ENCODE data around the gene SLC46A1.

Gene SLC46A1

DNA sequence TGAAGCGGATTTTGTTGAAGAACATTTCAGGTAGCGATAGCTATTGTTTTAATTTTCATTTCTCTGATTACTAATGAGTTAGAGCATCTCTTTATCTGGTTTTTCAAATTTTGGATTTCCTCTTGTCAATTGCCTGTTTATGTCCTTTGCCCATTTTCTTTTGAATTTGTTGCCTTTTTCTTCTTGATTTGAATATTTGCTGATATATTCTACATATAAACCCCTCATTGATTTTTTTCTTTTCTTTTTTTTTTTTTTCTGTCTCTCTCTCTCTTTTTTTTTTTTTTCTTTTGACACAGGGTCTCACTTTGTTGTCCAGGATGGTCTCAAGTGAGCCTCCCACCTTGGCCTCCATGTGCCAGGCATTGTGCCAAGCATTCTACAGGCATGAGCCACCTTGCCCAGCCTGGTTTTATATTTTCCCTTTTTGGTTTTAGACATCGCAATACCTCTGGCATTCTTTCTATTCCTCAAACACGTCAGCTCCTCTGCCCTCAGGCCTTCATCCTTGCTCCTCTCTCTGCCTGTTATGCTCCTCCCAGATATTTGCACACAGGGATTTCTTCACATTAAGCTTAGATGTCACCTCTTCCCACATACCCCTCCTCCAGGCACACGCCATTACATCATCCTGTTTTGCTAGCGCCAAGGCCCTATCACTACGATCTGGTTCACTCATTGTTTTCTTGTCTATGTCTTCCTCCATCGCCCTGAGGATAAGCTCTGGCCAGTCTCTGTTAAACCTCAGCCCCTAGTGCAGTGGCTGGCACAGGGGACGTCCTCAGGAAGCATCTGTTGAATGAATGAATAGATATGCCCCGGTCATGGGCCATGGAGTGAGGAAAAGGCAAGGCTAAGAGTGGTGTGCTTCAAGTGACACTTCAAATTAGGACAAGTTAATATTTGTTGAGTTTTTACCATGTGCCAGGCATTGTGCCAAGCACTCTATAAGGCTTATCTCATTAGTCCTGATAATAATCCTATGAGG, 25.9 kb downstream of the SLC46A1 start:
- DNase-seq = no peak

DNA sequence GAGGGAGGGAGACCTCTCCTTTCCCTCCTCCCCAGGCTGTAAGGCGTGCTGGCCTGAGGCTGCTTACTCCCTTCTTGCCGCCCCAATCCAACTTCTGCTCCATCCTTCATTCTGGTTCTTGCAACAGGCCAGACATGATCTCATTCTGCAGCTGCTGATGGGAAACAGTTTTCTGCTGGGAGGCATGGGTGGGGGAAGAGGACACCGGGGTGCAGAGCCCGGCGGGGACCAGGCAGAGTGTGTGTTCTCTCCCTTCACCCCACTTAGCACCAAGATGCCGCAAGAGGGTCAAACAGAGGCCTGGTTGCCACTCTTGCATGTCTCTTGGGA, 33.1 kb downstream of the SLC46A1 start:
- no peak for DNase-seq

DNA sequence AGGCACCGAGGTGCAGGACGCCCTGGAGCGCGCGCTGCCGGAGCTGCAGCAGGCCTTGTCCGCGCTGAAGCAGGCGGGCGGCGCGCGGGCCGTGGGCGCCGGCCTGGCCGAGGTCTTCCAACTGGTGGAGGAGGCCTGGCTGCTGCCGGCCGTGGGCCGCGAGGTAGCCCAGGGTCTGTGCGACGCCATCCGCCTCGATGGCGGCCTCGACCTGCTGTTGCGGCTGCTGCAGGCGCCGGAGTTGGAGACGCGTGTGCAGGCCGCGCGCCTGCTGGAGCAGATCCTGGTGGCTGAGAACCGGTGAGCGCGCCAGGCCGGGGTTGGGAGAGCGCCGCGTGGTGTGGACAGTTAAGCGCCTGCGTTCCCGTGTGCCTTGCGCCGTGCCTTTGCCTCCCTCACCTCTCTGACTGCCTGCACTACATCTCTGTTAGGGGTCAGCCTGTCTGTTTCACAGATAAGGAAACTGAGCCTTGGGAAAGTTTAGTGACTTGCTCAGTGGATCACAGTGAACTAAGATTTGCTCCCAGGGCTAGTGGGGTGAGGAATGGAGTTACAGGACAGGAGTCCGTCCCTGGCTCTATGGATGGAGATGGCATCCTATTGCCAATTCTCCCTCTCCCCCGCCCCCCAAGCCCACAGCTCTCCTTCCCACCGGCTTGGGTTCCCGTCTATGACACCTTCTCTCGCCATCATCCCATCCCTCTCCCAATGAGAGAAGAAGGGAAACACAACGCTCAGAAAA, 33.6 kb downstream of the SLC46A1 start:
- DNase-seq = no peak

DNA sequence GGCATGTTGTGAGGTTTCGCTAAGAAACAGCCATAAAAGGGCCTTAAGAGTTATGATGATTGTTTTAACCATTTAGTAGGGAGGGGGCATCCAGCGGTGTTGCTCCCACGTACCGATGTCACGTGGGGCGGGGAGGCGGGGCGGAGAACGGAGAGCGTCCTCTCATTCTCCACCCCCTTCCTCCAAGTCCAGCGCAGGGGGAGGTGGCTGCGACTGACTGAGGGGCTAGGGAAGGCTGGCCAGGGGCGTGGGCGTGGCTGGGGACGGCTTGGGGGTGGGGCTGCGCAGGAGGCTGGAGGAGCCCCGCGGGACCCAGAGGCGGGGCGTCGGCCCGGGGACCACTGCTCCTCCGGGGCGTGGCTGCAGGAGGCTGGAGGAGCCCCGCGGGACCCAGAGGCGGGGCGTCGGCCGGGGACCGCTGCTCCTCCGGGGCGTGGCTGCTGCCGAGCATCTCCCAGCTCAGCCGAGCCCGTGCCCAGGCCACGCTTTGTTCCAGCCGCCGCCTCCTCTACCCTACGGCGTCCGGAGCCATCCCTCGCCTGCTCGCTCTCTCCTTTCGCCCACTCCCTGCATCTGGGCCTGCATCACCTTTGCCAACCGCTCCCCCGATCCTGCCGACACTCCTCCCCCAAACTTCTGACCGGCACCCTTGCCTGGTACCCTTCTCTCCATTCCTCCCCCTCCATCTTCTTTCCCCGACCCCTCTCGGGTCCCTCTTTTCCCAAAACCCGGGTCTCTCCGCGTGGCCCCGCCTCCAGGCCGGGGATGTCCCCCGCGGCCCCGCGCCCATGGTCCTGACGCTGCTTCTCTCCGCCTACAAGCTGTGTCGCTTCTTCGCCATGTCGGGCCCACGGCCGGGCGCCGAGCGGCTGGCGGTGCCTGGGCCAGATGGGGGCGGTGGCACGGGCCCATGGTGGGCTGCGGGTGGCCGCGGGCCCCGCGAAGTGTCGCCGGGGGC, 34.5 kb downstream of the SLC46A1 start, which contains the start of gene SARM1:
SARM1 (plus strand) TSS at position 450 of the 958 bp plus-strand sequence; CDS start at position 789, 339 bp downstream.
- DNase-seq = peak; percentile 48 to 89

DNA sequence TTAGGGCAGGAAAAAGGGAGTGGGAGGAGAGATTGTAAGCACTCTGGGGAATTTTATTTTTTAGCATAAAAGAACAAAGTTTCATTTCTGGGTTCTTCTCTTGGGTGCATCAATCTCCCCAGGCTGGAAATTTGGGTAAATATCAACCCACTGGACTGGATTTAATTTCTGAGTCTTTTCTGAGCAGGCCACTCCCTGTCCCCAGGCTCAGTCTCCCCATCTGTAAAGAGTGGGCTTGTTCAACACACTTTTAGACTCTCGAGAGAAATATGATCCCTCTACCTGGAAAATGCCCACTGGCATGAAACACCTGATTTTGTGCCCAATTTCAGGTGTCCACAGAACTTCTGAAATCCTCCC, 35.3 kb downstream of the SLC46A1 start:
- no peak for DNase-seq

DNA sequence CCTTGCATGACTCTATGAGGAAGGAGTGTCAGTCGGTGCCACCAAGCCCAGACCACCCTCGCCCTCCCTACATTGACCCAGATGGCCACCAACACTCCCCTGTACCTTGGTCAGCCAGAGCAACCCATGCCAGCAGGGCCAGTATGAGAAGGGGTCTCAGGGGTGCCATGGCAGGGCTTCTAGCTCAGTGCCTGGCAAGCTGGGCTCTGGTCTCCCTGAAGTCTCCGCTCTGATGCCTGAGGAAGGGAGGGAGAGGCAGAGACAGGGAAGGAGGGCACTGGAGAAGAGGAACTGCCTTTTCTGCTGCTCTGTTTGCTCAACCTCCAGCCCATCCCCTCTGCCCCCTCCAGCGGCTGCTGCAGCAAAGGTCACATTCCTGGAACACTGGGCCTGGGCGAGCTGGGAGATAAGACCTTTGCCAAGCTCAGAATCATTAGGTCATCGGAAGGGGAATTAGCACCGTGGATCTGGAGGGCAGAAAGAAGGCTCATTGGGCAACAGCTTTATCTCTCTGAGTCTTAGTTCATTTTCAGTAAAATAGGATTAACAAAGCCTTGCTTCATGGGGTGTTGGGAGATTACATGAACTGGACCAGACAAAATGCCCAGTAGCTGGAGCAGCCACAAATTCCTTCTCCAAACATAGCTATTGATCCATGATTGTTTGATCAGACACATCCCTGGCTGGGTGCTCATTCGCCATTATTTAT, 35.8 kb downstream of the SLC46A1 start, which contains the start of gene VTN:
VTN (minus strand) TSS at position 273 of the 709 bp plus-strand sequence; CDS start at position 169, 104 bp downstream.
- no peak for DNase-seq

DNA sequence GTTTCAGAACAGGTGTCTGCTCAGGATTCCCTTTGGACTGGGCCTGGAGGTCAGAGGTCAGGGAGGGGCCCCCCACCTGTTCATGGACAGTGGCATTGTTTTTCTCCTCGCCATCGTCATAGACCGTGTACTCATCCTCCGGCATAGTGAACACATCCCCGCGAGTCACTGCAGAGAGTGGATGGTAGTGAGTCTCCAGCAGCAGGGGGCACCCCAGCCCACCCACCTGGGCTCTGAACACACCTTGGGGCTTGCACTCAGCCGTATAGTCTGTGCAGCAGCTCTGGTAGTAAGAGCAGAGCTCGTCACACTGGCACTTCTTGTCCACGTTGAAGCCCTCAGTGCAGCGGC, 36.4 kb downstream of the SLC46A1 start:
- DNase-seq = no peak

DNA sequence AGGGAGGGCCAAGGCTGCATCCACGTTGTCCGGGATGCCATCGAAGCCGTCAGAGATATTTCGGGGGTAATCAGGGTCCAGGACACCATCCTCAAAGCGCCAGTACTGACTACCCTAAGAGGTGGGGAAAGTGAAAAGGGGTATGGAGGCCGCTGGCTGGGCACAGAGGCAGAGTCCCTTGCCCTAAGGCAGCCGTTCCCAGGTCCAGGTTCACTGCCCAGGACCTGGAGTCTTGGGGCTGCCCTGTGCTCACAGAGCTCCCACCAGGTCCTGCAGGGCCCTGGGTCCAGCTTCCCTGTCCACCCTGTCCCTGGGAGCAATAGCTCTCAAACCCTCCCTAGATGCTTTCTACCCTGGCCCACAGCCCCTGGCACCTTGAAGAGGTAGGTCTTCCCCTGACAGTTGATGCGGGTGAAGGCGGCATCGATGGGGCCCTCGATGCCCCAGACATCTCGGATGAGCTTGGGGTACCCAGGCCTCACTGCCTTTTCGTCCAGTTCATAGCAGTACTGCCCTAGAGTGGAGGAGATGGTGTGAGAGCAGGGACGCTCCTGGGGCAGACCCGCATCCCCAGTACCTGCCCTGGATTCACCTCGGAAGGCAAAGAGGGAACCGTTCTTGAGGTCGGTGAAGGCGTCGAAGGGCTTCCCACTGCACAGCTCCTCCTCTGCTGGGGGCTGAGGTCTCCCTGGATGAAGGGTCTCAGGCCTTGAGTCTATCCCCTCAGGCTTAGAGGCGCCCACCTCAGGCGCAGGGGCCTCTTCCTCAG, 36.9 kb downstream of the SLC46A1 start:
- no peak for DNase-seq

DNA sequence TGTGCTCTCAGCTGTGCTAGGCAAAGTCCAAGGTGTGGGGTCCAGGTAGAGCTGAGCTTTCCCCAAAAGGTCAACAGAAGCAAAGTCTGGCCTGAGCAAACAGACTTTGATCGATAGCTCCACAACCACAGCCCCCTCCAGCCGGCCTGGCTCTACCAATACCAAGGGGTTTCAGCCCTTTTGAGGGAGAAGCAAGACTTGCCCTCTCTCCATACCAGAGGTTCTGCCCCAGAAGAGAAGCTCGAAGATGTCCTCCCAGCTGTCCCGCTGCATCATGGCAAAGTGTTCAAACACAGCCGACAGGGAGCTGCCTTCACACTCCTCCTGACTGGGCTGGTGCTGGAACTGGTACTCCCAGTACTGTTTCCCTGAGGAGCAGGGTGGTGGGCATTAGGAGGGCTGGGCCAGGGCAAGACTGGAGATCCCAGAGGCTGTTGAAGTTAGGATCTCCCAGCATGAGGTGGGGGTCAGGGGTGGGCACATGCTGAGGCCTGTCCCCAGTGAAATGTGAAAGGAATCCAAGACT, 37.6 kb downstream of the SLC46A1 start:
- DNase-seq = no peak

DNA sequence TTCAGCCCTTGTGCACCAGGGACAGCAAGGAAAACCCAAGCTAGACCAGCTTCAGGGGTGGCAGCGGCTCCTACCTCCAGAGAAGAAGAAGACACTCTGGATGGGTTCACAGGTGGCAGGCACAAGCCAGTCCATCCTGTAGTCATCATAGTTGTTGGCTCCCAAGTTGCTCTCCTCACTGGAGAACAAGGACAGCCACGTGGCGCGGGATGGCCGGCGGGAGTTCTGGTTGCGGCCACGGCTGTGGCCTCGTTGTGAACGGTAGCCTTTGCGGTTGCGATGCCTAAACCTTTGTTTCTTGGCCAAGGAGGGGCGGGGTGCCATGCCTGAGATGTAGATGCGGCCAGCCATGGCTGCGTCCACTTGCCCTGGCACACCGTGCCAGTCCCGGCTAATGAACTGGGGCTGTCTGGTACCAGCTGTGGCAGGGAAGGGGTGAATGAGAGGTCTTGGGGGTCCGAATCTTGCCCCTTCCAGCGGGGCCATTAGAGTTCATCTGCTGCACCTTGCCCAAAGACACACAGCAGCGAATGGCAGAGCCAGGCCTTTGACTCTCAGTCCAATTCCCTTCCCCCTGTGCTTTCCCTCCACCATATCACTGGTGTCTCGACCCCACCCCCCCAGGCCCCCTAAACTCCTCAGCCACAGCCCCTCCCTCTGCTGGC, 38.2 kb downstream of the SLC46A1 start:
- no peak for DNase-seq

DNA sequence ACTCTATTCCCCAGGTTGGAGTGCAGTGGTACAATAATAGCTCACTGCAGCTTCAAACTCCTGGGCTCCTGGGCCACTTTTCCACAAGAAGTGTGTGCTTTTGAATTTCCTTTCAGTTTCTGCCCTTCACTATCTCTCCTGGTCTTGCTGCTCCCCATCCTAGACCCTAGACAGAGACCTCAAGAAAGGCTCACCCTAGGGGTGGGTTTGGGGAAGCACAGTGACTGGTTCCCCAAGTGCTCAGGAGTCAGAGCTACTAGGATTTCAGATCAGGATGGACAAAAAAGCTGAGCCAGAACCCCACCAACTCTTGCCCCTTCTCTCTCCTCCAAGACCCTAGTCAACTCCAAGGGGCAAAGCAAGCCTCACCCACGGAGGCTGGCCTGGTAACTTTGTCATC, 39.4 kb downstream of the SLC46A1 start:
- DNase-seq = no peak

DNA sequence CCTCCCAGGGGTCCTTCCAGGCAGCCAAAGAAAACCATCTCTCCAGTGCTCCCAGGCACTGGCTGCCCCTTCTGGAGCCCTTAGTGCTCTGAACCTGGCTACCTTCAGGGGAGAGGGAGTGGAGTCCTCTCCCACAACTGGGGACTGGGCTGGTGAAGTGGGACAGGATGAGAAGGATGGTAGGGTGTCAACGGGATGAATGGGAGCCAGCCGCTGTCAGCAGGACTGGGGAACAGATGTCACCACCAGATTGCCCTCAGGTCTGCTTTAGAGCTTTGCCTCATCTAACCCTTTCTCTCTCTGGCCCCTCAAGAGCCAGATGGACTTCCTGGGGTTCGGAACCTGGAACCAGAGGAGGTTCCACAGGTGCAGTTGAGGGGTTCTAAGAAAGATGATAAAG, 40.5 kb downstream of the SLC46A1 start:
- no peak for DNase-seq

DNA sequence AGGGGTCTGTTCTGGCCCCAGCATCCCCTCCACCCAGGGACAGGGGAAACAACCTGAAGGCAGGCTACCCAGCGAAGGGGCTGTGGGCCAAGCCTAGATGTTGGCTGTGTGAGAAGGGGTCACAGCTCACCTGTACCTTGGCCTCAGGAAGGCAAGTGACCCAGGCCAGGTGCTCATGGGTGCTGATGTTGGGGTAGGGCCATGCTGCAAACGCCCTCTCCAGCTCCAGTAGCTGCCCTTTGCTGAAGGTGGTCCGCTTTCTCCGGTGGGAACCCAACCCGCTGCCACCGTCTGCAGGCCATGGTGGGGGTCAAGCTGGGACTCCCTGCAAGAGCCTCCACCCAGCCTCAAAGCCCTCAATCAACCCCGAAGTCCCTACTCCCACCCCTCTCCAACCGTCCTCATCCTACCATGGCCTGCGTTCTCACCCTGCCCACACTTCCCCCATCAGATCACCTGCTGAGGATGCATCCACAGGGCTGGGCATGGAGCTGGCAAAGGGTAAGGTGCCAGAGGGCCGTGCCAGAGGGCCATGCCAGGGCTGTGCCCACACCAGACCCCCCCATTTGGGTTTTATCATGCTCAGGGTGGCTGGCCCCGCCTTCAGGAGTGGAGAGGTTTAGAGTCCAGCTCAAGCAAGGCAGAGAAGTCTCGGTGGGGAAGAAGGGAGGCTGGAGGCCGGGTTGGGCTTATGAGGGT, 41.2 kb downstream of the SLC46A1 start, which contains the start of gene SEBOX:
SEBOX (minus strand) TSS at position 535 of the 699 bp plus-strand sequence; CDS start at position 487, 48 bp downstream.
- no peak for DNase-seq

DNA sequence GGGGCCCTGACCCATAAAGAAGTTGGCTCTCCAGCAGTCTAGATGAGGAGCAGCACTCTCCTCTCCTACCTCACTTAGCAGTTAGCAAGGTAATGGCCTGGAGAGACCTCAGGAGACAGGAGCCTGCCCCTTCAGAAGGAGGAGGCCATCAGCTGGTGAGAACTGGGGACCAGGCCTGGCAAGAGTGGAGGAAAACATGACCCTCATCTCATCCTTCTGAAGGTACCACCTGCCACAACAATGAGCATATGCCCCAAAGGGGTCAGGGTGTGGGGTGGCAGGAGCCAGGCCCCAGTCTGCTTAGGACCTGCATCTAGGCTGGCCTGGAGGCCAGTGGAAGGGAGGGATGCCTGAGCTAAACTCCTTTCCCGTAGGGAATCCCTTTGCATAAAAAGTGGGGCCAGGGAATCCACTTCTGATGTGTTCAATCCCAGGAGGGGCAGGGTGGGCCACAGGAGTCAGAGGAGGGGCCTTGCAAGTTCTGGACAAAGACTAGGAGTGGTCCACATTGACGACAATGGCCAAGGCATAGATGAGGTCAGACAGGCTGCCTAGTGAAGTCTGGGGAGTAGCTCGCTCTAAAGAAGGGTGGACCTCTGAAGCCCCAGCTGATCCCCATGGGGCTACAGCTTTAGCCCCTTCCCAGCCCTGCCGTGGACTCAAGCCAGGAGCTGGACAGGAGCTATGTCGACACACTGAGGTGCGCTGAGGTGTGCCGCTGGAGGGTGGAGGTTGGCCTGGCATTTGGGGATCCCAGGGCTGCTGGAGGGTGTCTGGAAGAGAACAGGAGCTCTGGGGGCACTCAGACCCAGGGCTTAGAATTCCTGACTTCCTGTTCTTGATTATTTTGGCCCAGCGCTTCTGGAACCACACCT, 42.0 kb downstream of the SLC46A1 start:
- no peak for DNase-seq

DNA sequence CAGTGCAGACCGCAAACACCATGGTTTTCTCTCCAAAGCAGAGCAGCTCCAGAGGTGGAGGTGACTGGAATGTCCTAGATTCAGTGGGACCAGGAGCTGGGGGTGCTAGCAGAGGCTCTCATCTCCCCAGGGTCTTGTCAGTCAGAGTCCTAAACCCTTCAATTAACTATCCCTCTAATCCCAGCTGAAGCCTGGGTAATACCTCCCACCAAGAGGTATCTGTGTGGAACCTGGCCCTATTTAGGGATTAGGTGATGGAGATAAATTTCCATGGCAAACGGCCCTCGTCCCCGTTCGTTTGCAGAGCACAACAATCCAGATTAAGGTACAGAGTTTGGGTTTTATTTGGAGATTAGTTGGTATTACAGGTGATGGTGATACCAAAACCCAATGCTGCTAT, 42.8 kb downstream of the SLC46A1 start:
- DNase-seq = no peak

DNA sequence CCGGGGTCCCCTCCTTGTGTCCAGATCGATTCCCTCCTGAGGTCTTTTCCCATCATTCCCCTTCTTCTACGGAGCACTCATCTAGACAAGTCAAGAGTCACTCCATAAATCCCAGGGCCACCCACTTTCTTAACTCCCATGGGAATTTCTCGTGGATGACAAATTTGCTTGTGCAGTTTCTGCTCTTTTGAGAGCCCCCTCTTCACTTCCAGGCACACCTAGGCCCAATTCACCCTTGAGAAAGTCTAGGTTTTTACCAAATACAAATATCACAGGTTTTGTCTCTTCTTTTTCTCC, 48.2 kb downstream of the SLC46A1 start:
- DNase-seq = no peak

DNA sequence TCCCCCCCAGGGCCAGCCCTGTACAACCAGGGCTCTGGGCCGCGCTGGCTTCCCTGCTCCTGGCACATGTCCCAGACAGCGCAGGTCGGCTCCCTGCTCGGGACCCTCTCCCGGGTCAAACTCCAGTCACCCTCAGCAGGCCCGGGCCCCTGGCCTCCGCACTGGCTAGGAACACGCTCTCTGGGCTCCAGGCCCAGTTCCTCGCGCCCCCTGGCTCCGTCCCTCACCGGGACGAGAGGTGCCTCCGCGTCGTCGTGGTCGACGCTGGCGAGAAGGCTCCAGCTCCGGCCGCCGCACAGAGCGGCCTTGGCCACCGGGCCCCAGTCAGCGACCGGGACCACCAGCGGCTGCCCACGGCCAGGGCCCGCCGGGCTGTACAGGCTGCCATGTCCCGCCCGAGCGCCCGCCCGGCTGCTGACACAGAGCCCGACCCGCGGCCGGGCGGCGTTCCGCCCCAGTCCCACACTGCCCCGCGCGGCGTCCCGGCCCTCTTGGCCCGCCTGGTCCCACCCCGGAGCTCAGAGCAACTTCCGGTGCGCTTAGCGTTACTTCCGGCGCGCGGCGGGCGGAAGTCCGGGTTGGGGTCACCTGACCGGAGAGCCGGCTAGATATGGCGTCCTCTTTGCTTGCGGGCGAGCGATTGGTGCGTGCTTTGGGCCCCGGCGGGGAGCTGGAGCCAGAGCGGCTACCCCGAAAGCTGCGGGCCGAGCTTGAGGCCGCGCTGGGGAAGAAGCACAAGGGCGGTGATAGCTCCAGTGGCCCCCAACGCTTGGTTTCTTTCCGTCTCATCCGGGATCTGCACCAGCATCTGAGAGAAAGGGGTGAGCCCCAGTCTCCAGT, 48.7 kb downstream of the SLC46A1 start, which contains the start of gene POLDIP2:
POLDIP2 (minus strand) TSS at position 467 of the 840 bp plus-strand sequence; CDS start at position 388, 79 bp downstream.
- DNase-seq = peak; percentile 78 to 93

DNA sequence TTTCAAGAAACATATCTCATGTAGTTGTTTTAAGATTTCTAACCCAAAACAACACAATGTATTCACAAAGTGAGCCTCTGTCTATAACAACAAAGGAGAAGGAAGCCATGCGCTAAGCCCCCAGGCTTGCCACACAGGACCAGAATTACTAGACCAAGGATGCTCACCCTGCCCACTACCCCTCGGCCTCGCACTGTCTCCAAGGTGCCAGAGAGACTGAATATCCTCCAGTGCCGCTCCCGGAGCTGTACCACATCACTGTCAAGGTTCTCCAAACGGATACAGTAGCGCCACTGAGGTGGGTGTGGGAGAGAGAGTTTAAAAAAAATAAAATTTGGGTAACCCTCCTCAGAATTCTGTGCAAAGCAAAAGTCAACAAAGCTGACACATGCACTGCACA, 55.7 kb downstream of the SLC46A1 start:
- DNase-seq = no peak
